HepG2 (cell line): ENCODE measurements around the gene JPT2.

Experiments used
- BRCA1 ChIP-seq: sonication (generic); formaldehyde crosslinking; IDR thresholded peaks from 2 replicates; pipeline ENCODE4 v1.4.0; 2020; ENCODE audit warnings: missing genetic modification reagents
- KAT7 ChIP-seq: IDR thresholded peaks from 2 replicates; pipeline ENCODE4 v1.6.1; 2018; ENCODE audit warnings: borderline replicate concordance, missing compliant biosample characterization
- KLF15 ChIP-seq: sonication (generic); formaldehyde crosslinking; IDR thresholded peaks from 2 replicates; pipeline ENCODE4 v1.8.1; 2023; ENCODE audit warnings: borderline replicate concordance, mild to moderate bottlenecking, inconsistent platforms, missing genetic modification reagents, mixed read lengths
- POLR2A ChIP-seq, 2 experiments: IDR thresholded peaks; 2 replicates each; pipeline ENCODE4 v1.6.1; 2011; ENCODE audit warnings: low read depth in 2 of 2, low read length in 2 of 2, mild to moderate bottlenecking in 1 of 2, moderate library complexity in 1 of 2; ENCODE audit not compliant: insufficient read depth in 1 of 2
- SMC3 ChIP-seq: IDR thresholded peaks from 2 replicates; pipeline ENCODE4 v1.6.1; 2011; ENCODE audit warnings: low read length, improper control_type of control experiment
- ZFP36 ChIP-seq: fragments of 150-350 bp; IDR thresholded peaks from 2 replicates; pipeline ENCODE4 v1.6.1; 2018; ENCODE audit warnings: borderline replicate concordance, low read length, low read depth; ENCODE audit not compliant: partially characterized antibody
- TF ChIP-seq, protein P1 (sequence below): sonication (generic); formaldehyde crosslinking; IDR thresholded peaks from 2 replicates; pipeline ENCODE4 v1.5.0; 2020; ENCODE audit warnings: mild to moderate bottlenecking, missing genetic modification reagents, moderate library complexity
- TF ChIP-seq, protein P2 (sequence below): sonication (generic); formaldehyde crosslinking; IDR thresholded peaks from 2 replicates; pipeline ENCODE4 v1.4.0; 2020; ENCODE audit warnings: missing genetic modification reagents
- TF ChIP-seq, protein P3 (sequence below), 2 experiments: sonication (generic) in 1 of 2; formaldehyde crosslinking in 1 of 2; IDR thresholded peaks; 2 replicates each; pipeline versions ENCODE4 v1.5.1 to v1.6.1; 2011 to 2020; ENCODE audit warnings: borderline replicate concordance in 1 of 2, low read depth in 1 of 2, low read length in 1 of 2, mild to moderate bottlenecking in 1 of 2, missing genetic modification reagents in 1 of 2, moderate library complexity in 1 of 2
- TF ChIP-seq, protein P4 (sequence below): sonication (generic); formaldehyde crosslinking; conservative IDR thresholded peaks from 2 replicates; pipeline ENCODE4 v1.4.0; 2020; ENCODE audit warnings: mild to moderate bottlenecking, missing genetic modification reagents, moderate library complexity

DNA sequence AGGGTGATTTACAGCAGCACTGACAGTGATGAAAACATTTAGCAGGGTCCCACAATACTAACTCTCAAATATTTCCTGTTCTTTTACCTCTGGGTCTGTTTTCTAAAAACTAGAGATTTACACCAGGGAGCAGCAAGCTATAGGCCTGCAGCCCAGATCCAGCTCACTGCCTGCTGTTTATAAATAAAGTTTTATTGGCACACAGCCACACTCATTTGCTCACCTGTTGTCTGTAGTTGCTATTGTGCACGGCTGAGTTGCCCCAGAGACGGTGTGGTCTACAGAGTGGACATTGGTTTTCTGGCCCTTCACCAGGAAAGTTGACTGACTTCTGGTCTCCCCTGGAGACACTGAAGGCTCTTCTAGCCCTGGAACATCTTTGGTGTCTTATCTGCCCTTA is 16.3 kb upstream of the JPT2 start:
- TF ChIP-seq ZFP36 (no peak), POLR2A (IDR thresholded peaks at IDR 0.05; ENCODE audit: insufficient read depth in 1 of 2, low read depth in 2 of 2, low read length in 2 of 2) (no peak), SMC3 (no peak), KLF15 (CRISPR knock-in tag) (no peak), KAT7 (CRISPR knock-in tag) (no peak), BRCA1 (CRISPR knock-in tag) (no peak)
- TF ChIP-seq, protein P1, sequence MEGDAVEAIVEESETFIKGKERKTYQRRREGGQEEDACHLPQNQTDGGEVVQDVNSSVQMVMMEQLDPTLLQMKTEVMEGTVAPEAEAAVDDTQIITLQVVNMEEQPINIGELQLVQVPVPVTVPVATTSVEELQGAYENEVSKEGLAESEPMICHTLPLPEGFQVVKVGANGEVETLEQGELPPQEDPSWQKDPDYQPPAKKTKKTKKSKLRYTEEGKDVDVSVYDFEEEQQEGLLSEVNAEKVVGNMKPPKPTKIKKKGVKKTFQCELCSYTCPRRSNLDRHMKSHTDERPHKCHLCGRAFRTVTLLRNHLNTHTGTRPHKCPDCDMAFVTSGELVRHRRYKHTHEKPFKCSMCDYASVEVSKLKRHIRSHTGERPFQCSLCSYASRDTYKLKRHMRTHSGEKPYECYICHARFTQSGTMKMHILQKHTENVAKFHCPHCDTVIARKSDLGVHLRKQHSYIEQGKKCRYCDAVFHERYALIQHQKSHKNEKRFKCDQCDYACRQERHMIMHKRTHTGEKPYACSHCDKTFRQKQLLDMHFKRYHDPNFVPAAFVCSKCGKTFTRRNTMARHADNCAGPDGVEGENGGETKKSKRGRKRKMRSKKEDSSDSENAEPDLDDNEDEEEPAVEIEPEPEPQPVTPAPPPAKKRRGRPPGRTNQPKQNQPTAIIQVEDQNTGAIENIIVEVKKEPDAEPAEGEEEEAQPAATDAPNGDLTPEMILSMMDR (CRISPR knock-in tag), result no peak
- TF ChIP-seq, protein P2, sequence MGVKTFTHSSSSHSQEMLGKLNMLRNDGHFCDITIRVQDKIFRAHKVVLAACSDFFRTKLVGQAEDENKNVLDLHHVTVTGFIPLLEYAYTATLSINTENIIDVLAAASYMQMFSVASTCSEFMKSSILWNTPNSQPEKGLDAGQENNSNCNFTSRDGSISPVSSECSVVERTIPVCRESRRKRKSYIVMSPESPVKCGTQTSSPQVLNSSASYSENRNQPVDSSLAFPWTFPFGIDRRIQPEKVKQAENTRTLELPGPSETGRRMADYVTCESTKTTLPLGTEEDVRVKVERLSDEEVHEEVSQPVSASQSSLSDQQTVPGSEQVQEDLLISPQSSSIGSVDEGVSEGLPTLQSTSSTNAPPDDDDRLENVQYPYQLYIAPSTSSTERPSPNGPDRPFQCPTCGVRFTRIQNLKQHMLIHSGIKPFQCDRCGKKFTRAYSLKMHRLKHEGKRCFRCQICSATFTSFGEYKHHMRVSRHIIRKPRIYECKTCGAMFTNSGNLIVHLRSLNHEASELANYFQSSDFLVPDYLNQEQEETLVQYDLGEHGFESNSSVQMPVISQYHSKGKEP (CRISPR knock-in tag), result no peak
- TF ChIP-seq, protein P3, sequence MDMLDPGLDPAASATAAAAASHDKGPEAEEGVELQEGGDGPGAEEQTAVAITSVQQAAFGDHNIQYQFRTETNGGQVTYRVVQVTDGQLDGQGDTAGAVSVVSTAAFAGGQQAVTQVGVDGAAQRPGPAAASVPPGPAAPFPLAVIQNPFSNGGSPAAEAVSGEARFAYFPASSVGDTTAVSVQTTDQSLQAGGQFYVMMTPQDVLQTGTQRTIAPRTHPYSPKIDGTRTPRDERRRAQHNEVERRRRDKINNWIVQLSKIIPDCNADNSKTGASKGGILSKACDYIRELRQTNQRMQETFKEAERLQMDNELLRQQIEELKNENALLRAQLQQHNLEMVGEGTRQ (IDR thresholded peaks at IDR 0.05; ENCODE audit: low read depth, low read length), result no peak
- TF ChIP-seq, protein P3 (CRISPR knock-in tag; IDR thresholded peaks at IDR 0.05; ENCODE audit: borderline replicate concordance), result no peak
- TF ChIP-seq, protein P4, sequence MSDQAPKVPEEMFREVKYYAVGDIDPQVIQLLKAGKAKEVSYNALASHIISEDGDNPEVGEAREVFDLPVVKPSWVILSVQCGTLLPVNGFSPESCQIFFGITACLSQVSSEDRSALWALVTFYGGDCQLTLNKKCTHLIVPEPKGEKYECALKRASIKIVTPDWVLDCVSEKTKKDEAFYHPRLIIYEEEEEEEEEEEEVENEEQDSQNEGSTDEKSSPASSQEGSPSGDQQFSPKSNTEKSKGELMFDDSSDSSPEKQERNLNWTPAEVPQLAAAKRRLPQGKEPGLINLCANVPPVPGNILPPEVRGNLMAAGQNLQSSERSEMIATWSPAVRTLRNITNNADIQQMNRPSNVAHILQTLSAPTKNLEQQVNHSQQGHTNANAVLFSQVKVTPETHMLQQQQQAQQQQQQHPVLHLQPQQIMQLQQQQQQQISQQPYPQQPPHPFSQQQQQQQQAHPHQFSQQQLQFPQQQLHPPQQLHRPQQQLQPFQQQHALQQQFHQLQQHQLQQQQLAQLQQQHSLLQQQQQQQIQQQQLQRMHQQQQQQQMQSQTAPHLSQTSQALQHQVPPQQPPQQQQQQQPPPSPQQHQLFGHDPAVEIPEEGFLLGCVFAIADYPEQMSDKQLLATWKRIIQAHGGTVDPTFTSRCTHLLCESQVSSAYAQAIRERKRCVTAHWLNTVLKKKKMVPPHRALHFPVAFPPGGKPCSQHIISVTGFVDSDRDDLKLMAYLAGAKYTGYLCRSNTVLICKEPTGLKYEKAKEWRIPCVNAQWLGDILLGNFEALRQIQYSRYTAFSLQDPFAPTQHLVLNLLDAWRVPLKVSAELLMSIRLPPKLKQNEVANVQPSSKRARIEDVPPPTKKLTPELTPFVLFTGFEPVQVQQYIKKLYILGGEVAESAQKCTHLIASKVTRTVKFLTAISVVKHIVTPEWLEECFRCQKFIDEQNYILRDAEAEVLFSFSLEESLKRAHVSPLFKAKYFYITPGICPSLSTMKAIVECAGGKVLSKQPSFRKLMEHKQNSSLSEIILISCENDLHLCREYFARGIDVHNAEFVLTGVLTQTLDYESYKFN, result no peak
